NCI-H2029 (cell line): ENCODE data around the gene NRSN2.
"Not testable (repeated sequence)": the region's sequence is repeated elsewhere in the genome, so short reads cannot be mapped to it uniquely, and the experiment has no call there.

Source experiments
- DNase-seq: peaks from one replicate; lab custom pipeline; 2025; lab: John Stamatoyannopoulos, UW

The NRSN2 gene

DNA sequence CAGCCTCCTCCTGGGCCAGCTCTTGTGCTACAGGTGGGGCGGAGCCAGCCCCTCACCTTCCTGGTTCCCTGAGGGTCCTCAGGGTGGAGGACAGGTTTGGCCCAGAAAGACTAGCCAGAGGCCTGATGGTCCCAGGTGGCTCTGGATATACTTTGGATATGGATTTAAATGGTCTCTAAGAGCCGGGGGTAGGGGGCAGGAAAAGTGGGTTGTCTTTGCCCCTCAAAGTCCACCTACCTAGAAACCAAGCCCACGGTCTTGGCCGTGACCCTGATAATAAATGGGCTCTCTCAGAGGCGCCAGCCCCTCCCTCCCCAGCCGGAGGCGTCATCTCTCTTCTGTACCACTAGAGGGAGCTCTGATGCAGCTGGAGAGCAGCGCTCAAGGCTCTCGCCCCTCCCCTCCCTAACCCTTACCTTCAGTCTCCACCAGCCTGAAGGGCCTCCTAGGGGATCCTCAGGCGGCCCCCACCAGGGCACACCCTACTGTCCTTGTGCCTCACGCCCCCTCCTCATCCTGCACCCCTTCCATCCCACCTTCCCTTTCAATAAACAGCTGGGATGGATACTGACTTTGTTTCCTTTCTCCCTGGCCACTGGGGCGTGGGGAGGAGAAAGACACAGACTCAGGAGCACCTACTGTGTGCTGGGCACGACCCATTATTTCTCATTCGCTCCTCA lies 7.5 kb downstream of the NRSN2 start:
- DNase-seq = peak; percentile 65

DNA sequence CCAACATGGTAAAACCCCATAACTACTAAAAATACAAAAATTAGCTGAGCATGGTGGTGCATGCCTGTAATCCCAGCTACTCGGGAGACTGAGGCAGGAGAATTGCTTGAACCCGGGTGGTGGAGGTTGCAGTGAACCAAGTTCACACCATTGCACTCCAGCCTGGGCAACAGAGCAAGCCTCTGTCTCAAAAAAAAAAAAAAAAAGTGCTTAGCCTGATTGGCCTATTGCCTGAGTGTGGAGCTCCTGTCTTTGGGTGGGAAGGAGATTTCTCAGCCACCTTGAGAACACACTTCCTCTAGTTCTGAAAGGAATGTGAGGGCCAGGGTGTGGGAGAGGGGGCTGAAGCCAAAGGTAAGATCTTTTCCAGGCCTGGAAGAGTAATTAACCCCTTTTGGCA lies 9.2 kb downstream of the NRSN2 start:
- not testable (repeated sequence) for DNase-seq

DNA sequence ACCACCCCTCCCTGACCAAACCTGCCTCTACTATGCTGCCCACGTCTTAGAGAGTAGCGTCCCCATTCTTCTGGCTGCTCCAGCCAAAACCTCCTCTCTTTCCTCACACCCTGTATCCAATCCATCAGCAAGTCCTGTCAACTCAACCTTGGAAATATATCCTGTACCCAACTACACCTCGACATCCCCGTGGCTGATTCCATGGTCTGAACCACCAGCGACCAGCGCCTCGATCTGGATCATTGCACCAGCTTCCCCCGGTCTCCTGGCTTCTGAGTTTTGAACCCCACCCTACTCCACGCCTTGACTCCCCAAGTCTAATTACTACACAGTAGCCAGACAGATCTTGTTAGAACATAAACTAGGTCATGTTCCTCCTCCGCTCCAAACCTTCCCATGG lies 9.8 kb downstream of the NRSN2 start:
- no peak for DNase-seq

DNA sequence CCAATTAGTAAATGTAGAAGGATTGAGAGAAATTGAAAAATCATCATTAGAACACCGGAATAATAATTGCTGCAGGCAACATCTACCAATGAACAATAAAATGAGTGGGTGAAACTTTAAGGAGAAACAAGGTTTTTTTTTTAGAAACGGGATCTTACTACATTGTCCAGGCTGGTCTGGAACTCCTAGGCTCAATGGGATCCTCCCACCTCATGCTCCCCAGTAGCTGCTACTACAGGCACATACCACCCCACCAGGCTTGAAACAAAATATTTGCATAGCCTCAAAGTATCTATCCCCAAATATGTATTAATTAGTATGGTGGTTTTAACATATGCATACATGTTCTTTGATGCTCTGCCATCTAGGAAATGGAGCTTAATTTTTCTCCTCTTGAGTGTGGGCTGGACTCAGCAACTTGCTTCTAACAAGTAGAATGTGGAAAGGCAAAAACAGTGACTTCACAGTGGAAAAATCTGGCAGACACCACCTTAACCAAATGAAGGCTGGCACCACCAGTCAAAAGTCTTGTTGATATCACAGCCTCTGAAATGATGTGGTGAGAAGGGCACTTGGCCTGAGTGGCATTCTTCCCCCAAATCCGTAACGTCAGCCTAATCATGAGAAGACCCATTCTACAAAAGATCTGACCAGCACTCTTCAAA lies 12.1 kb downstream of the NRSN2 start:
- no peak for DNase-seq

DNA sequence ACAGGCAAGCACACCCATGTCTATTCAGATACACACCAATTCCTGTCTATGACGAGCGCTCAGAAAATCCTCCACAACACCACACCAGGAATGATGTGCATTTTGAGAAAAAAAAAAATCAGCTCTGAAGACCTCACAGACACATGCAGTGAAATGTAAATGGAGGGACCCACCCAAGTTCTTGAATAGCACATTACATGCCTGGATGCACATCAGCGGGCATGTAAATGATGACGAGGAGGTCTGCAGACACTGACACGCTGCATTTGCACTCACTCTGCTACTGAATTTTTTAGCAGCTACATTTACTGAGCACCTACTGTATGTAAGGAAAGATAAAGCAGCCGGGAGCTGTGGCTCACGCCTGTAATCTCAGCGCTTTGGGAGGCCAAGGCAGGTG lies 14.7 kb downstream of the NRSN2 start:
- DNase-seq = no peak

DNA sequence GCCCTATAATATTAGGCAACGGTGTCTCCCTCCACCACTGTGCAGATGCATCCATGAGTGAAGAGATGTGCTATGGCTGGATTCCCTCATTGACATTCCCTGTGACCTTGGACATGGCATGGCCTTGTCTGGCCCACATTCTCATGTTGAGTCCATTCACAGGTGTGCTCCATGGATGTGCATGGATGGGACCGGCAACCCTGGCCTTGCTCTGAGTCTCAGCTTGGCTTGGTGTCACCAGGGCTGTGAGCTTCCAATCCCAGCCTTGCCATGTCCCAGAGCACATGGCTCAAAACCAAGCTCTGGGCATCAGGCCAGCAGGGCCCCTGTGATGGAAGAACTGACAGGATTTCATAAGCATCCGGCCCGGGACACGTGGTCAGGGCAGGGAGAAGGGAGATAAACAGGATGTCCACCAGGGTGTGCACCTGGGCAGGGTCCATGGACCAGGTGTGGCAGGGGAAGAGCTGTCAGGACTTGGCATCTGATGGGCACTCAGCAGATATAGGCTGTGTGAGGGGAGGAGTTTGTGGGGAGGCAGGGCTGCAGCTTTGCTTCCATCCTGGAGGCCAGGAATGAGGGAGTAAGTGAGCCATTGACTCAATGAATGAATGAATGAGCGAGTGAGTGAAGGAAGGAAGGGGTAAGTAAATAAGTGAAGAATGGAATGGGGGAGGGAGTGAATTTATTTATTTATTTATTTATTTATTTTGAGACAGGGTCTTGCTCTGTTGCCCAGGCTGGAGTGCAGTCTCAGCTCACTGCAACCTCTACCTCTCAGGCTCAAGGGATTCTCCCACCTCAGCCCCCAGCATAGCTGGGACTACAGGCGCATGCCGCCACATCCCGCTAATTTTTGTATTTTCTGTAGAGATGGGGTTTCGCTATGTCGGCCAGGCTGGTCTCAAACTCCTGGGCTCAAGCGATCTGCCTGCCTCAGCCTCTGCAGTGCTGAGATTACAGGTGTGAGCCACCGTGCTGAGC lies 15.7 kb downstream of the NRSN2 start:
- DNase-seq = peak; percentile 97

DNA sequence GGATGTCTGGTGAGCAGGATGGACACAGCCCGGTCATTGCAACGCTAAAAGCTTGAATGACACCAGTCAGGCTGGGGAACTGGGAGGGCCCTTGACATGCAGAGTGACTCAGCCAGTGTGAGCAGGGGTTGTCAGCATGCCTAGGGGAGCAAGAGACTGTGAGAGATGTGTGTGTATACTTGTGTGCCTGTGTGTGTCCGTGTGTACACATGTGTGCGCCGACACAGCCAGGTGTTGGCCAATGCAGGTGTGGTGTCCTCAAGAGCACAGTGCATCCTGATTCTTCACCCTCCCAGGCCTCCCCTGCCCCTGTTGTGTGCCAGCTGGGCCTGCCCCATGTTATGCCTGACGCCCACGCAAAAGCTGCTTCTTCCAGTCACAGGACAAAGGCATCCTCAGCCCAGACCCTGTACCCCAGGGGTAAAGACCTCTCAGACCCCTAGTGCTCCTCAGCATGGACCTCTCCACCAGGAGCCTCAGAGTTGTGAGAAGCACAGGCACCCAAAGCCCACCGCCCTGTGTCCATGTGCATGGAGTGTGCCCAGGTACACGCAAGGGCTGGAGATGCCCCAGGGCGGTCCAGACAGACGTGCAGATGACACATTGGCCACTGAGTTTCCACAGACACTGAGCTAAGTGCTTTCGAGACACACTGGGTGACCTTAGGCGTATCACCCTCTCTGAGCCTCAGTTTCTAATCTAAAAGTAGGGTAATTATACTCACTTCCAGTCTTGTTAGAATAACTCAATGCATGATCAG lies 16.6 kb downstream of the NRSN2 start:
- DNase-seq = no peak

DNA sequence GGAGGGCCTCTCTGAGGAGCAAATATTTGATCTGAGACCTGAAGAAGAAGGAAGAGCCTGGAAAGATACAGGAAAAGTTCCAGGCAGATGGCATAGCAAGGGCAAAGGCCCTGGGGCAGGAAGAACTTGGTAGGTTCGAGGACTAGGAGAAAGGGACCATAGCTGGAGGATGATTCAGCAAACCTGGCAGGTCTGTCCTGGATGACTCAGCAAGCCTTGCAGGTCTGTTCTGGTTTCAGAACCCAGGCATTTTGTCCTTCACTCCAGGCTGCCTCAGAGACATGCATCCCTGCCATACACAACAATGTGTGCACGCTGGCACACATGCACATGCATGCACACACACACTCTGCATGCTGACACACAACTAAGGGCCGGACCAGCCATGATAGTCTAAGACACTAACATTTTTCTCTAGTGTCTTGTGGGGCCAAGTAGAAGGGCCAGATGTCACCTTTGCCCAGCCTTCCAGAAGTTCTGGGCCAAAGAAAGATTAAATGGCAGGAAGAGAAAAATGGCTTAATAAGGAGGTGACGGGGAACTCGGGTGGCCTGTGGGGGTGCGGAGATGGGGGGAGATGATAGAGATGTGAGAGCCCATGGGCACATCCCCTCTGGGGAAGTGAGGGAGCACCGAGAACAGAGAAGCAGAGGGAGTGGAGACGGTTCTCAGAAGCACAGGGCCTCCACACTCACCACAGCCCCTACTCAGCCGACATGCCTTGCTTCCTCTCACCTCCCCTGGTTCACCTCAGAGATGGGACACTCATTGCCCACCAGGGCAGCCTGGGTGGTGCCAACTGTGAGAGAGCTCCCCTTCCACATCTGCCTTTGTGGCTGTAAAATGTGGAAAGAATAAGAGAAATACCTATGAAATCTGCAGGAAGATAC lies 18.2 kb downstream of the NRSN2 start:
- no peak for DNase-seq

DNA sequence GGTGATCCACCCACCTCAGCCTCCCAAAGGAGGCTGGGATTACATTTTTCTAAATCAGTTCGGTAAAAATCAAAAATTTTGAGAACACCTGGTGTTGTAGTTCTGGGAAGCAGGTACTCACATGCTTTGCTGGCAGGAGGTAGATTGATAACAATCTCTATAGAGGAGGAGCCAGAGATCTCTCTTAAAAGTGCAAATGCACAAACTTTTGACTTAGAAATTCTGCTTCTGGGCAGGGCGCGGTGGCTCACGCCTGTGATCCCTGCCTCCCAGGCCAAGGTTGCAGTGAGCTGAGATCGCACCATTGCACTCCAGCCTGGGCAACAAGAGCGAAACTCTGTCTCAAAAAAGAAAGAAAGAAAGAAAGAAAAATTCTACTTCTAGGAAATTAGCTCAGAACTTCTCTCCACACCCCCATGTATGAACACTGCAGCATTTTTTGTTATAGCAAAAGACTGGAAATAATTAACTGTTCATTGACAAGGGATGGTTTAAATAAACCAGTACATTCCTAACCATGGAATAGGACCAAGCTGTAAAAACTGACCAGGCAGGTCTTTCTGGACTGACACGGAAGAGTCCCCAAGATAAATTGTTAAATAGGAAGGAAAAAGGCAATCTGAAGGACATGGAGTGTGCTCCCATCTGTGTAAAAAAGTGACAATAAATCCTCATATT lies 19.3 kb downstream of the NRSN2 start:
- no peak for DNase-seq

DNA sequence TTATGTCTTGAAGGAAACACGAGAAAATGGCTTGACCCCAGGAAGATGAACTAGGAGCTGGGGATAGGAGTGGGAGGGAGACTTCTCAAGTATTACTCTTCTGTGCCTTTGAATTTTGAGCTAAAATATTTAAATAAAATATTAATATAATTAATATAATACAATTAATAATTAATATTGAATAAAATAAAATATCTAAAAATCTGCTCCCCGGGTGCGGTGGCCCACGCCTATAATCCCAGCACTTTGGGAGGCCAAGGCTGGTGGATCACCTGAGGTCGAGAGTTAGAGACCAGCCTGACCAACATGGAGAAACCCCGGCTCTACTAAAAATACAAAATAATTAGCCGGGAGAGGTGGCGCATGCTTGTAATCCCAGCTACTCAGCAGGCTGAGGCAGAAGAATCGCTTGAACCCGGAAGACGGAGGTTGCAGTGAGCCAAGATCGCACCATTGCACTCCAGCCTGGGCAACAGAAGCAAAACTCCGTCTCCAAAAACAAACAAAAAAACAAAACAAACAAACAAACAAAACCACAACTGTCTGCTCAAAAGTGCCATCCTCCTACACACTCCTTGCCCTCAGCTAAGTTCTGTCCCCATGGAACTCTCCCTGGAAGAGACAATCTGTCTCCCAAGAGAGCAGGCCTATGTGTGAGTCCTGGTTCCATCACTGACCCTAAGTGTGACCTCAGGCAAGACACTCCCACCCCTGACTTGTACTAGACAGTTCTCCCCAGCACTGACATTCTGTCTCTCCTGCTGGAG lies 20.0 kb downstream of the NRSN2 start:
- DNase-seq = no peak

DNA sequence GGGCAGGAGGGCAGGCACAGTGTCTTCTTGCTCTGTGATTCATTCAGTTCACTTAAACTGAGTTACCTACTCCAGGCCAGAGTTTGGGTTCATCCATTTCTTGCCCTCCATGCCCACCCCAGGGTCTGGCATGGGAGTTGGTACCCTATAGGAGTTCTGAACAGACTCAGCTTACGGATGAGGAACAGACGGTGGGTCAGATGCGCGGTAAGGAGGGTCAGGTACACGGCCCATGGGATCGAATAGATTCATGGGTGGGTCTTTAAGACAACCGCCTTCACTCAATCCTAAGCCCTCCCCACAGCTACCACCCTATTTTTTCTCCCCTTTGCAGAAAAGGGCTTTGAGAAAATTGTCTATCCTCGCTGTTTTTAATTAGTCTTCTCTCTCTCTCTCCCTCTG lies 20.6 kb downstream of the NRSN2 start:
- no peak for DNase-seq

DNA sequence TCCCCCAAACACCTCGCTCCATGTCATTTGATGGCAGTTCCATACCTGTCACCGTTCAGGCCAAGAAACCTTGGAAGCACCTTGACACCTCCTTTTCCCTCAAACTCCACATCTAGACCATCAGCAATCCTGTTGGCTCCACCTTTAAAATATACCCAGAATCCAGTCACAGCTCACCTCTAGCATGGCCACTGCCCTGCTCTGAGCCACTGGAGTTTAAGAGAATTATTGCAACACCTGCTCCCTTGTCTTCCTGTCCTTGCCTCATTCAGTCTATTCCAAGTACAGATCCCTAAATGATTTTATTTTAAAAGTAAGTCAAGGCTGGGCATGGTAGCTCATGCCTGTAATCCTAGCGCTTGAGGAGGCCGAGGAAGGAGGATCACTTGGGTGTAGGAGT lies 22.0 kb downstream of the NRSN2 start:
- DNase-seq = no peak

DNA sequence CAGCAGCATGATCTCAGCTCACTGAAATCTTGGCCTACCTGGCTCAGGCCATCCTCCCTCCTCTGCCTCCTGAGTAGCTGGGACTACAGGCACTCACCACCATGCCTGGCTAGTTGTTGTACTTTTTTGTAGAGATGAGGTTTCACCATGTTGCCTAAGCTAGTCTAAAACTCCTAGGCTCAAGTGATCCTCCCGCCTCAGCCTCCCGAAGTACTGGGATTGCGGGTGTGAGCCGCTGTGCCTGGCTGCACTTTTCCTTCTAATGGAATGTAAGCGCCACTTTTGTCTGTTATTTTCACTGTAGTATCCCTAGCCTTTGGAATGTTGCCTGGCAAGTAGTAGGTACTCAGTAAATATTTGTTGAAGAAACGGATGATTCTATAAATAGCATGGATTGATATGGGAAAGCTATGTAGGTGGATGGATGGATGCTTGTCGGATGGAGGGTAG lies 23.3 kb downstream of the NRSN2 start:
- DNase-seq = peak; percentile 27

DNA sequence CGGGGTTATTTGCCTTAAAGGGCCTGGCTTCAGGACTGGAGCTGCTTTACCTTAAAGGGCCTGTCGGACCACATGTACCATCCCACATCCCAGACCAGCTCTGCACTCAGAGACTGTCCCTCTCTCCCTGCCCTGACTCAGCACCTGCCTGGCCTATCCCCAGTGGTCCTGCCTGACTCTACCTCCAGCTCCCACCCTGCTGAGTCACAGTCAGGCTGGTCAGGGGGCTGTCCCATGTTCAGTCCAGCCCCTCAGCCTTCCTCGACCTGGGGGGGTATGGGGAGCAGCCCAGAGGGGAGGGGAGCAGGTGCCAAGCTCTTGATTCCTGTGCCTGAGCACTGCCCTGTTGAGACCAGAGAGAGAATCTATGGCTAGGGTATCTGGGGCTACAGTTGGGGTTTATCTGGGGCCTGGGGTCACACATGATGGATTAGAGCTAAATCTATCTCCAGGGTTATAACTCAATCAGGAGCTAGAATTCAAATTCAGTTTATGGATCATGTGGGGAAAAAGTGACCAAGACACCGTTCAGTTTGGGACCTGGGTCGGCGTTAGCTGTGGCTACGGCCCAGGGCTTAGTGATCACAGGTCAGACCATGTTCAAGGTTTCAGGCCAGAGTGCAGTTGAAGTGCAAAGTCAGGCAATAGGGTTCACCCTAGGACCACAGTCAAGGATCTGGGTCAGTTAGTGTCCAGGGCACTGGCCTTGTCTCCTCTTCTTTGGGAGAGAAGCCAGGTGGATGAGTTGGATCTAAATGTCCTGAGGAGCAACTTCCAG lies 24.3 kb downstream of the NRSN2 start:
- DNase-seq = no peak

DNA sequence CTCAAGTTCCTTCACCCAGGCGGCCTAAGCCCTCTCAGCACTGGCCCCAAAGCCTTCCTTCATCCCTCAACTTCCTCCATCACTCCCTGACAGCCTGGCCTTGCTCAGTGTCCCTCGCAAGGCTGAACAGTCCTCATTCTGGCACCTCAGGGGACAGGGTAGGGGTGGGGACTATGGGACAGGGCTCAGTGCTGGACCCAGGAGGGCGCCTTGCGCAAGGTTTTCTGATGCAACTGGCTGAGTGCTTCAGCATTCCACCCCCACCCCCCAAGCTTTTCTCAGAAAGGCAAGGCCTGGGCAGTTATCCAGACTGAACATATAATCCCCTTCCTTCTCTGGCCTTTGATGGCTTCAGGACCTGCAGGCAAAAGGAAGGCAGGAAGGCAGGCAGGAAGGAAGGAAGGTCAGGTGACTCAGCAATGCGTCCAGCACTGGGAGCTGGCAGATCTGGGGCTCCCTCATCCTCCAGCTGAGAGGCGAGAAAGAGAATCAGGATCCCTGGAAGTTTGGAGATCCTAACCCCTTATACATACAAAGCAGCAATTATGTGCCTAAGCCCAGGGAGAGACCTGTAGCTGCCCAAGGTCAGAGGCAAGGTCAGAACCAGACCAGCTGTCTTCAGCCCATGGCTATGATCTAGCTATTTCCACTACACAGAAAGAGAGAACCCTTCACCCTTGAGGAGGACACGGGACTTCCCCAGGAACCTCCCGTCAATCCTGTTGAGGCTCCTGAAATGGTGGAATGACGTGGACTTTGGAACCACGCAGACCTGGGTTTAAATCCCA lies 25.0 kb downstream of the NRSN2 start:
- DNase-seq = peak; percentile 32

DNA sequence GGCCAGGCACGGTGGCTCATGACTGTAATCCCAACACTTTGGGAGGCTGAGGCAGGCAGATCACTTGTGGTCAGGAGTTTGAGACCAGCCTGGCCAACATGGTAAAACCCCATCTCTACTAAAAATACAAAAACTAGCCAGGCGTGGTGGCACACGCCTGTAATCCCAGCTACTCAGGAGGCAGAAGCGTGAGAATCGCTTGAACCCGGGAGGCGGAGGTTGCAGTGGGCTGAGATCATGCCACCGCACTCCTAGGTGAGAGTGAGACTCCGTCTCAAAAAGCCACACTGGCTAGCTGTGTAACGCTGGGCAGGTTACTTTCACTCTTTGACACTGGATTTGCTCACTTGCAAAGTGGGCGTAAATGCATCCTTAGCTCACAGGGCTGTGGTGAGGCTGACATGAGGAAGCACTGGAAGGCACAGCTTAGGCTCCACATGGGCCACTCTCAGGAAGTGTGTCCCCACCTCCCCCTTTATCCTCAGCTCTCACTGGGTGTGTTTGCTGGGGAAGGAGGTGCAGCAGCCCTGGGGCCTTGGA lies 25.7 kb downstream of the NRSN2 start:
- not testable (repeated sequence) for DNase-seq

DNA sequence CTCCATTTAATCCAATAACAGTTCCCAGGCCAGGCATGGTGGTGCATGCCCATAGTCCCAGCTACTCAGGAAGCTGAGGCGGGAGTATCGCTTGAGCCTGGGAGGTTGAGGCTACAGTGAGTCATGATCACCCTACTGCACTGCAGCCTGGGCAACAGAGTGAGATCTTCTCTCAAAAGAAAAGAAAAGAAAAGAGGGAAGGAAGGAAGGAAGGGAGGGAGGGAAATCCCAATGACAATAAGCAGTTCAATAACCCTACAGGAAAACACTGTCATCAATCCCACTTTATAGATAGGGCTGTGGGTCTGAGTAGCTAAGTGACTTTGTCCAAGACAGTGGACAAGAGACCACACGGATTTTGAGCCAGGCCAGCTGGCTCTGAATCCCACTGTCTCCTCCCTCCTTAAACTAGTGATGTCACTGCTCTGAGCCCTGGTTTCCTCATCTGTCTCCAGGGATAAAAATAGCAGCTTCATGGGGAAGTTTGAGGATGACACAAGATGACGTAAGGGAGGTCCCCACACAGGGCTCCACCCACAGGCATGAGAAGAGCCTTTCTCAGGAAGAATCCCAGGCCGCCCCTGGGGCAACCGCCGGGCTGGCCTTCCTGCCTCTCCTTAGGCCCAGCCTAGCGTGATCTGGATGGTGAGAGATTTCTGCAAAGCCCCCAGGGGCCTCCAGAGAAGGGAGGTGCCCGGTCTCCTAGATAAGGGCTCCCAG lies 26.4 kb downstream of the NRSN2 start:
- DNase-seq = no peak
